HL-60 (cell line): ENCODE results near the gene SPATA24.

Experiments used
- DNase-seq, 2 experiments: peaks; one replicate each; pipeline ENCODE4 v3.0.0-alpha.2; 2010 to 2020; ENCODE audit warnings: low read depth in 1 of 2, low spot score in 1 of 2
- H3K27ac ChIP-seq: fragments of 250-450 bp; sonication (Bioruptor Pico); replicated peaks from 2 replicates; pipeline ENCODE4 v1.5.1; 2020; ENCODE audit warnings: mild to moderate bottlenecking, moderate library complexity
- H3K27me3 ChIP-seq: fragments of 250-450 bp; sonication (Bioruptor Pico); 2 replicates; pipeline ENCODE4 v1.5.1; 2021; ENCODE audit warnings: mild to moderate bottlenecking, moderate library complexity; ENCODE audit not compliant: insufficient read depth, poor library complexity, severe bottlenecking
- H3K4me3 ChIP-seq: replicated peaks from 2 replicates; pipeline ENCODE4 v1.5.1; 2011; ENCODE audit warnings: mild to moderate bottlenecking, control low read depth, low read length; ENCODE audit not compliant: insufficient read depth
- CTCF ChIP-seq: IDR thresholded peaks from one replicate; pipeline ENCODE4 v1.5.1; 2011; ENCODE audit warnings: low read length, control low read depth, inconsistent platforms; ENCODE audit not compliant: insufficient read depth
- GABPA ChIP-seq: IDR thresholded peaks from 2 replicates; pipeline ENCODE4 v1.6.1; 2012; ENCODE audit warnings: low read depth
- POLR2AphosphoS5 ChIP-seq: IDR thresholded peaks from 2 replicates; pipeline ENCODE4 v1.6.1; 2012; ENCODE audit warnings: low read depth
- REST ChIP-seq: IDR thresholded peaks from 2 replicates; pipeline ENCODE4 v1.6.1; 2012; ENCODE audit warnings: low read depth; ENCODE audit not compliant: insufficient replicate concordance
- SPI1 ChIP-seq: IDR thresholded peaks from 2 replicates; pipeline ENCODE4 v1.6.1; 2012; ENCODE audit warnings: low read depth, mild to moderate bottlenecking, borderline replicate concordance

SPATA24 gene

GRCh38 chr5:139425497-139425896 lies 21.6 kb upstream of the SPATA24 start:
- TF ChIP-seq GABPA: no peak
- no peak for TF ChIP-seq REST
- no peak for TF ChIP-seq POLR2AphosphoS5
- TF ChIP-seq SPI1: no peak
- TF ChIP-seq CTCF: no peak
- no peak for DNase-seq
- Histone ChIP-seq H3K4me3 (no peak overlapping the region), H3K27ac (no peak overlapping the region), H3K27me3 (no peaks in the 10 kb centered on the region)

GRCh38 chr5:139422307-139422893 lies 18.5 kb upstream of the SPATA24 start:
- DNase-seq: peak; percentile 35 to 47
- H3K4me3 ChIP-seq: no peak overlapping the region
- H3K27ac ChIP-seq: no peak overlapping the region
- H3K27me3 ChIP-seq: no peaks in the 10 kb centered on the region
- TF ChIP-seq CTCF: peak; percentile 49
- no peak for TF ChIP-seq GABPA
- no peak for TF ChIP-seq SPI1
- no peak for TF ChIP-seq POLR2AphosphoS5
- TF ChIP-seq REST: no peak

GRCh38 chr5:139419226-139420192 lies 15.6 kb upstream of the SPATA24 start:
- no peak for TF ChIP-seq SPI1
- TF ChIP-seq CTCF: no peak
- no peak for TF ChIP-seq POLR2AphosphoS5
- TF ChIP-seq REST: no peak
- no peak for TF ChIP-seq GABPA

More at GRCh38 chr5:139419226-139420192, 15.6 kb upstream of the SPATA24 start:
- H3K27ac ChIP-seq: no peak overlapping the region
- H3K27me3 ChIP-seq: no peaks in the 10 kb centered on the region
- no peak for DNase-seq
- H3K4me3 ChIP-seq: no peak overlapping the region
